Thoracic aorta (tissue), 2 donors: ENCODE measurements around the gene GEN1. TPM values are rescaled to one million over a fixed set of nuclear protein-coding genes. Genes with fewer than 3 reads are reported as not detected.

Experiments
- ATAC-seq: fragments of 150-250 bp; one replicate; pipeline ENCODE4 v1.8.0; 2017; ENCODE audit warnings: low read depth; ENCODE audit not compliant: insufficient number of reproducible peaks, low FRiP score
- DNase-seq: peaks from one replicate; pipeline ENCODE4 v3.0.0-alpha.2; 2020; ENCODE audit warnings: low spot score
- H3K27ac ChIP-seq, 2 donors: fragments of 200-600 bp; sonication (generic); 1 replicate in 1 of 2; 2 replicates in 1 of 2; pipeline ENCODE4 v1.5.1; 2016; ENCODE audit warnings: mild to moderate bottlenecking in 2 of 2, moderate library complexity in 2 of 2
- H3K27me3 ChIP-seq: fragments of 200-600 bp; sonication (generic); replicated peaks from 2 replicates; pipeline ENCODE4 v1.6.0; 2016; ENCODE audit warnings: mild to moderate bottlenecking; ENCODE audit not compliant: insufficient read depth
- H3K36me3 ChIP-seq: fragments of 200-600 bp; sonication (generic); one replicate; pipeline ENCODE4 v1.5.1; 2016
- H3K4me1 ChIP-seq, 2 donors: fragments of 200-600 bp; sonication (generic); 1 replicate in 1 of 2; 2 replicates in 1 of 2; pipeline versions ENCODE4 v1.5.1 to v1.6.0; 2016; ENCODE audit warnings: low read depth in 2 of 2, mild to moderate bottlenecking in 1 of 2; ENCODE audit not compliant: control insufficient read depth in 1 of 2
- H3K4me3 ChIP-seq: fragments of 200-600 bp; sonication (generic); 2 replicates; pipeline ENCODE4 v1.5.1; 2016; ENCODE audit warnings: mild to moderate bottlenecking
- H3K9me3 ChIP-seq: fragments of 200-600 bp; sonication (generic); 2 replicates; pipeline ENCODE4 v1.5.1; 2016
- total RNA-seq, 2 donors: library from RNA; depleted of rRNA; stranded (reverse); fragments of >200 nt; gene quantifications; one replicate each; pipeline versions ENCODE4 v1.1.0 to v1.2.3, GENCODE V29; 2016
- TF ChIP-seq, protein P1 (sequence below): fragments of 200-600 bp; sonication (generic); IDR thresholded peaks from one replicate; pipeline ENCODE4 v1.5.1; 2019; ENCODE audit warnings: antibody characterized with exemption

GEN1 gene
- total RNA-seq, 2 donors from 2014 or later, result 3.7 to 4.9 TPM

DNA sequence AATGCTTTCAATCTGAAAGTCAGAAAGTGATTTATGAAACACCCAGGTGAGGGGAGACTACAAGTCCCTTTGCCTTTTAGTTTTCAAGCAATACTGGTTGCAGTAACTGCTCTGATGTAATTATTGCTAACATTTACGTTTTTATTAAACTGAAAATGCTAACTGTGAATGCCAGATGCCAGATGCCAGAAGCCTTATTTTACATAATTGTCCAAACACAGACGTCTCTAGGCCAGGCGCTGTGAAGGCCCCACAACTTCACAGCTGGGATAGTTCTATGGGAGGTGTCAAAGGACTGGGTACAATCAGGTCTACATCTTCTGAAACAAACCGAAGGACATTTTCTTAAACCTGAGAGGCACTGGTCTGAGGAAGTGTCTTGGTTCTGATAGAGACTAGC is 34.8 kb downstream of the GEN1 start:
- Histone ChIP-seq H3K4me1 (no peaks in the 10 kb centered on the region), H3K27ac (no peak overlapping the region), H3K36me3 (no peaks in the 10 kb centered on the region), H3K27me3 (no peaks in the 10 kb centered on the region), H3K9me3 (no peaks in the 10 kb centered on the region), H3K4me3 (no peak overlapping the region)
- TF ChIP-seq, protein P1, sequence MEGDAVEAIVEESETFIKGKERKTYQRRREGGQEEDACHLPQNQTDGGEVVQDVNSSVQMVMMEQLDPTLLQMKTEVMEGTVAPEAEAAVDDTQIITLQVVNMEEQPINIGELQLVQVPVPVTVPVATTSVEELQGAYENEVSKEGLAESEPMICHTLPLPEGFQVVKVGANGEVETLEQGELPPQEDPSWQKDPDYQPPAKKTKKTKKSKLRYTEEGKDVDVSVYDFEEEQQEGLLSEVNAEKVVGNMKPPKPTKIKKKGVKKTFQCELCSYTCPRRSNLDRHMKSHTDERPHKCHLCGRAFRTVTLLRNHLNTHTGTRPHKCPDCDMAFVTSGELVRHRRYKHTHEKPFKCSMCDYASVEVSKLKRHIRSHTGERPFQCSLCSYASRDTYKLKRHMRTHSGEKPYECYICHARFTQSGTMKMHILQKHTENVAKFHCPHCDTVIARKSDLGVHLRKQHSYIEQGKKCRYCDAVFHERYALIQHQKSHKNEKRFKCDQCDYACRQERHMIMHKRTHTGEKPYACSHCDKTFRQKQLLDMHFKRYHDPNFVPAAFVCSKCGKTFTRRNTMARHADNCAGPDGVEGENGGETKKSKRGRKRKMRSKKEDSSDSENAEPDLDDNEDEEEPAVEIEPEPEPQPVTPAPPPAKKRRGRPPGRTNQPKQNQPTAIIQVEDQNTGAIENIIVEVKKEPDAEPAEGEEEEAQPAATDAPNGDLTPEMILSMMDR, result no peak
- DNase-seq (no peak), ATAC-seq (no peak)

GRCh38 chr2:17790536-17790935 is 36.6 kb downstream of the GEN1 start:
- Histone ChIP-seq H3K27me3 (no peaks in the 10 kb centered on the region), H3K4me3 (no peak overlapping the region), H3K4me1 (no peaks in the 10 kb centered on the region), H3K27ac (no peak overlapping the region), H3K9me3 (no peaks in the 10 kb centered on the region), H3K36me3 (no peaks in the 10 kb centered on the region)
- DNase-seq, result no peak
- ATAC-seq, result no peak
- TF ChIP-seq, protein P1, result no peak

GRCh38 chr2:17791121-17791816 is 37.3 kb downstream of the GEN1 start:
- DNase-seq, result no peak
- no peak overlapping the region for H3K4me3 ChIP-seq
- no peaks in the 10 kb centered on the region for H3K4me1 ChIP-seq
- no peak for ATAC-seq
- no peaks in the 10 kb centered on the region for H3K36me3 ChIP-seq
- H3K9me3 ChIP-seq, result no peaks in the 10 kb centered on the region
- H3K27me3 ChIP-seq, result no peaks in the 10 kb centered on the region
- TF ChIP-seq, protein P1, result no peak
- no peak overlapping the region for H3K27ac ChIP-seq

DNA sequence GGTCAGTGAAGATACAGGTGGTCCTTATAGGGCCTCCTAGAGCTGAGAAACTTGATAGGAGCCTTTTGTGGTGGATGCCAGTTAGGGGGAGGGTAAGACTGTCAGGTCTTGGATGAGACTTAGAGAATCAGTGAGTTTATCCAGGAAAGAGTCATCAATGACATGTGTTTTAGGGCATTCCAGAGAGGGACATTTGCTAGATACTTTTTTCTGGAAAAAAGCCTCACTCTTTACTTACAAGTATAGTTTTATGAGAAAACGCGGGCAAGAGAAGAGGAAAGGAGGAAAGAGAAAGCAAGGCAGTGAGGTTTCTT is 37.8 kb downstream of the GEN1 start:
- Histone ChIP-seq H3K36me3 (no peaks in the 10 kb centered on the region), H3K27ac (no peak overlapping the region), H3K9me3 (no peaks in the 10 kb centered on the region), H3K4me1 (no peaks in the 10 kb centered on the region), H3K4me3 (no peak overlapping the region), H3K27me3 (no peaks in the 10 kb centered on the region)
- ATAC-seq (no peak), DNase-seq (no peak)
- TF ChIP-seq, protein P1, result no peak

- no peak for ATAC-seq
Observed at GRCh38 chr2:17792515-17792914, 38.6 kb downstream of the GEN1 start.

More at GRCh38 chr2:17792515-17792914, 38.6 kb downstream of the GEN1 start:
- no peak overlapping the region for H3K4me3 ChIP-seq
- H3K9me3 ChIP-seq, result no peaks in the 10 kb centered on the region
- H3K27ac ChIP-seq, result no peak overlapping the region
- no peaks in the 10 kb centered on the region for H3K4me1 ChIP-seq
- TF ChIP-seq, protein P1, result no peak
- no peaks in the 10 kb centered on the region for H3K27me3 ChIP-seq
- H3K36me3 ChIP-seq, result no peaks in the 10 kb centered on the region
- no peak for DNase-seq
